DMS53 treated with DMSO at 0.1 percent for 48 hours (cell line): ENCODE data around the gene SLC2A14.
"Not testable (repeated sequence)": the region's sequence is repeated elsewhere in the genome, so short reads cannot be mapped to it uniquely, and the experiment has no call there.

Source experiments
- DNase-seq: peaks from one replicate; lab custom pipeline; 2025; ENCODE audit not compliant: unreplicated experiment; lab: John Stamatoyannopoulos, UW

SLC2A14 gene

GRCh38 chr12:7835116-7835515, 37.6 kb downstream of the SLC2A14 start:
- DNase-seq: no peak

DNA sequence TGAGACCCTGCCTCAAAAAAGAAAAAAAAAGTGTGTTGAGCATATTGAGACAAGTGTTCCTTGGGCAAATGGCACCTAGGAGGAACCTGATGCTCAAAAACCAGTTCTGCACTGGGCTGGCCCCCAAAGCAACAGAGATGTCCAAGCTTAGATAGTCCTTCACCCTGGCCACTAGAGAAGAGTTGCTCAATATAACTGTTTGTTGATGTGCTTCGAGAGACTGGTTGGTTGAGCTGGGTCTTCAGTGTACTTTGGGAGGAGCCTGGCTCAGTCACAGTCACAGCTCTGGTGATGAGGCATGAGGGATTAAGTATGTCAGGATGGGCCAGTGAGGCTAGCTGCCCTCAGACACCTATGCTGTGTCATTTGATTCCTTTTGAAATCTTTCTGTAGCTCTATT, 38.0 kb downstream of the SLC2A14 start:
- no peak for DNase-seq

GRCh38 chr12:7833831-7834230, 38.9 kb downstream of the SLC2A14 start:
- no peak for DNase-seq

- not testable (repeated sequence) for DNase-seq
These were observed 39.5 kb downstream of the SLC2A14 start for GRCh38 chr12:7833201-7833600.

GRCh38 chr12:7832059-7832696, 40.5 kb downstream of the SLC2A14 start:
- DNase-seq: peak; percentile 56

GRCh38 chr12:7829737-7830136, 43.0 kb downstream of the SLC2A14 start:
- DNase-seq: not testable (repeated sequence)

DNA sequence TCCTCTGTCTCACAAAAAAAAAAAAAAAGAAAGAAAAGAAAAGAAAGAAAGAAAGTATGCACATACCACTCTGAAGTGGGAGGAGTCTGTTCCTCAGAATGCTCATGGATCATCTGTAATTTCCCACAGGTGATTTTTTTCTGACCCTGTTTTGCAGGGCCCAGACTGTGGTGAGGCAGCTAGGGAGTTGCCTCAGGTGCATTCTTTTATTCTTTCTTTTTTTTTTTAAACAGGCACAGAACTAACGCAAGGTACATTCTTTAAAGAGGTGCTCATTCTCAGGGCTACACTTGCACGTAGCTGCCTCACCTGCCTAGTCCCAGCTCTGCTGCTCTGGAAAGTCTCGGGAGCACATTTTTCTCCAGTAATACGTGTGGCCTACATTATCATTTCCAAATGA, 47.0 kb downstream of the SLC2A14 start:
- DNase-seq: not testable (repeated sequence)

DNA sequence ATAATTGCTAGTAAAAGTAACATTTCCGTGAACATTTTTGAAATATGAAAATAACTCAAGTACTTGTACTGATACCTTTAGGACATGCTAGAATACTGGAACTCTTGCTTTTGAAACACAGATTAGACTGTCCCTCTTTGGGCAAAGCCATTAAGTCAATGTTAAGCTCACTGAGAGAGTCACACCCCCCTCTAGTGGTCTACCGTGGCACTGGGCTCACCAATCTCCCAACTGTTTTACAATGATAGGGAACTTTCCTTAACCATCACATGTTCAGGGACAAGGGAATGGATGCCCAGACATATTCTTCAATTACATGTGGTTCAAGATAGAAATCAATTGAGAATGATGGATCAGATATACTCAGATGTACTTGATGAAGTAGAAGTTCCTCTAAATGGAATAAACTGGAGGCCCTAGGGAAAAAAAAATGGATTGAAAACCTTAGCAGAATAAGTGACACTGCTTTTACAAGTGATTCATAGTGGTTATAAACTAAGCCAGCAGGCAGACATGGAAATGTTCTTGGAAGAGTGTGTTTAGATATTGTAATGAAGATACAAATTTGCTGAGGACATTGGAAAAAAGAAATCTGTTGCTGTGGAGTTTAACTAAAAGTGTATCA, 65.7 kb downstream of the SLC2A14 start:
- DNase-seq: peak; percentile 71

GRCh38 chr12:7806319-7806718, 66.4 kb downstream of the SLC2A14 start:
- not testable (repeated sequence) for DNase-seq

DNA sequence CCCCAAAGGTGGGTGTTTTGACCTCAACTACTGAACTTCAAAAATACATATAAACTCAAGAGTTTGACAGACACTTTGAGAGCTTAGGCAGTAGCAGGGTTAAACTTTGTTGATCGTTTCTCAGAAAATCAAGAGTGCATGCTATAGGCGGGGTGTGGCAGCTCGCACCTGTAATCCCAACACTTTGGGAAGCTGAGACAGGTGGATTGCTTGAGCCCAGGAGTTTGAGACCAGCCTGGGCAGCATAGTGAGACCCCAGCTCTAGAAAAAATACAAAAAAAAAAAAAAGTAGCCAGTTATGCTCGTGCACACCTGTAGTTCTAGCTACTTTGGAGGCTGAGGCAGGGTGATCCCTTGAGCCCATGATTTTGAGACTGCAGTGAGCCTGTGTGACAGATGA, 71.3 kb downstream of the SLC2A14 start:
- no peak for DNase-seq

GRCh38 chr12:7798750-7799308, 73.9 kb downstream of the SLC2A14 start:
- DNase-seq: not testable (repeated sequence)

- no peak for DNase-seq
These were observed 74.9 kb downstream of the SLC2A14 start for GRCh38 chr12:7797698-7798398.

- not testable (repeated sequence) for DNase-seq
These were observed 75.4 kb downstream of the SLC2A14 start for GRCh38 chr12:7797269-7797668.

GRCh38 chr12:7793211-7793610, 79.5 kb downstream of the SLC2A14 start:
- no peak for DNase-seq

DNA sequence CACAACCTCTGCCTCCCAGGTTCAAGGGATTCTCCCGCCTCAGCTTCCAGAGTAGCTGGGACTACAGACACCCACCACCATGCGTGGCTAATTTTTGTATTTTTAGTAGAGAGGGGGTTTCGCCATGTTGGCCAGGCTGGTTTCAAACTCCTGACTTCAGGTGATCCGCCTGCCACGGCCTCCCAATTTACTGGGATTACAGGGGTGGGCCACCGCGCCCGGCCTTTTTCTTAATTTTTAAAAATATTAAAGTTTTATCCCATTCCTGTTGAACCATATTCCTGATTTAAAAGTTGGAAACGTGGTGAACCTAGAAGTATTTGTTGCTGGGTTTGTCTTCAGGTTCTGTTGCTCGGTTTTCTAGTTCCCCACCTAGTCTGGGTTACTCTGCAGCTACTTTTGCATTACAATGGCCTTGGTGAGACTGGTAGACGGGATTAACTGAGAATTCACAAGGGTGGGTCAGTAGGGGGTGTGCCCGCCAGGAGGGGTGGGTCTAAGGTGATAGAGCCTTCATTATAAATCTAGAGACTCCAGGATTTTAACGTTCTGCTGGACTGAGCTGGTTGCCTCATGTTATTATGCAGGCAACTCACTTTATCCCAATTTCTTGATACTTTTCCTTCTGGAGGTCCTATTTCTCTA, 83.7 kb downstream of the SLC2A14 start, which contains the start of gene NANOG:
Gene NANOG (plus strand): TSS at position 519 of the 645 bp plus-strand sequence. CDS start 213 bp downstream, outside the sequence.
- DNase-seq: not testable (repeated sequence)

DNA sequence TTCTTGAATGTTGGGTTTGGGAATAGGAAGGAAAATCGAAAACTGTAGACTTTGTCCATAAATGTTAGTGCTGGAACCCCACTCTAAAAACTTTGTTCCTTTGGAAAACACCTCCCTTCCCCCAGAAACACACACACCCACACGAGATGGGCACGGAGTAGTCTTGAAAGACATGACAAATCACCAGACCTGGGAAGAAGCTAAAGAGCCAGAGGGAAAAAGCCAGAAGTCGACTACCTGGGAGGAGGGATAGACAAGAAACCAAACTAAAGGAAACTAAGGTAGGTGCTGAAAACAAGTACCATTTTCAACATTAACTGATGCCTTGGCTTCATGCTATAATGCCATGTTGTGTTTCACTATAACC, 84.4 kb downstream of the SLC2A14 start:
- DNase-seq: no peak

- no peak for DNase-seq
These were observed 85.0 kb downstream of the SLC2A14 start for GRCh38 chr12:7787574-7788293.

DNA sequence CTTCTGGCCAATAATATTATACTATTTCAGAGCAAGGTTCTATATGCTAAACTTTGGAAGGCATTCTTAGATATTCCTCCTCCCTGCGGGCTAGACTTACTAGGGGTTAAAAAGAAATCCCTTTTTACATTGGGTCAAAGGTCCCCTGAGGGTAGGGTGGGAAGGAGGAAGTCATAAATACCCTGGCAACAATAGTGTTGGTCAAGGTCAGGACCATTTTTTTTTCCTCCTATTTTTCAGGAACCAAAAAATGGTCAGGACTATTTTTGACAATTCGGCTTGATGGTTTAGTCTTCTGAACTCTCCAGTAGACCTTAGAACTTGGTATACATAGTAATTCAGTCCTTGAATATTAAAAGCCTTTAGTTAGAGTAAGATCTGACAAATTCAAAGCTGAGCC, 88.0 kb downstream of the SLC2A14 start:
- no peak for DNase-seq

GRCh38 chr12:7783433-7783832, 89.3 kb downstream of the SLC2A14 start:
- not testable (repeated sequence) for DNase-seq

GRCh38 chr12:7782055-7782454, 90.7 kb downstream of the SLC2A14 start:
- no peak for DNase-seq

DNA sequence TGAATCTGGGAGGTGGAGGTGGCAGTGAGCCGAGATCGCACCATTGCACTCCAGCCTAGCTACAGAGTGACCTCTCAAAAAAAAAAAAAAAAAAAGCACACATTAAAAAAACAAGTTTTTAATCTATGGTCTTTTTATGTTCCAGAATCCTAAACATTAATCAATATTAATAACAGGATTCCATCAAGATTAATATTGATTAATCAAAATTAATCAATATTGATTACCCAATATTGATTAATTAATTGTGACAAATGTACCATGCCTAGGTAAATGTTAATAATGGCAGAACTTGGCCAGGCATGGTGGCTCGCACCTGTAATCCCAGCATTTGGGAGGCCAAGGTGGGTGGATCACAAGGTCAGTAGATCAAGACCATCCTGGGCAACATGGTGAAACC, 91.4 kb downstream of the SLC2A14 start:
- DNase-seq: no peak
